H9 (cell line): Measurements from ENCODE around the gene SYDE1. TPM values are rescaled to one million over a fixed set of nuclear protein-coding genes. Genes with fewer than 3 reads are reported as not detected.

ENCODE experiments used
- DNase-seq: peaks from one replicate; pipeline ENCODE4 v3.0.0-alpha.2; 2017
- H2AFZ ChIP-seq: one replicate; pipeline ENCODE4 v1.6.1; 2013; ENCODE audit warnings: mild to moderate bottlenecking, low read length, control low read depth, moderate library complexity
- H2AK5ac ChIP-seq: 2 replicates; pipeline ENCODE4 v1.6.1; 2013; ENCODE audit warnings: low read length, control low read depth, mixed read lengths; ENCODE audit not compliant: insufficient read length
- H2BK120ac ChIP-seq: one replicate; pipeline ENCODE4 v1.6.1; 2013; ENCODE audit warnings: low read depth, mild to moderate bottlenecking, low read length, control low read depth, inconsistent platforms; ENCODE audit not compliant: poor library complexity, severe bottlenecking
- H2BK12ac ChIP-seq: 2 replicates; pipeline ENCODE4 v1.6.1; 2013; ENCODE audit warnings: low read length, control low read depth, mixed read lengths, low read depth; ENCODE audit not compliant: insufficient read length
- H2BK15ac ChIP-seq: 2 replicates; pipeline ENCODE4 v1.6.1; 2013; ENCODE audit warnings: low read depth, low read length, control low read depth
- H2BK20ac ChIP-seq: one replicate; pipeline ENCODE4 v1.6.1; 2013; ENCODE audit warnings: low read depth, mild to moderate bottlenecking, low read length, control low read depth, inconsistent platforms; ENCODE audit not compliant: poor library complexity, severe bottlenecking
- H2BK5ac ChIP-seq: 2 replicates; pipeline ENCODE4 v1.6.1; 2013; ENCODE audit warnings: low read length, control low read depth, mixed read lengths; ENCODE audit not compliant: insufficient read length
- H3K14ac ChIP-seq: 2 replicates; pipeline ENCODE4 v1.6.1; 2013; ENCODE audit warnings: low read length, control low read depth; ENCODE audit not compliant: insufficient read depth
- H3K18ac ChIP-seq: 2 replicates; pipeline ENCODE4 v1.6.1; 2013; ENCODE audit warnings: low read depth, mild to moderate bottlenecking, mixed read lengths, low read length, control low read depth; ENCODE audit not compliant: insufficient read length
- H3K23ac ChIP-seq: 2 replicates; pipeline ENCODE4 v1.6.1; 2013; ENCODE audit warnings: low read length, control low read depth, mixed read lengths, low read depth; ENCODE audit not compliant: insufficient read length
- H3K23me2 ChIP-seq: 2 replicates; pipeline ENCODE4 v1.6.1; 2013; ENCODE audit warnings: low read depth, mild to moderate bottlenecking, mixed read lengths, low read length, control low read depth; ENCODE audit not compliant: insufficient read length, poor library complexity, severe bottlenecking
- H3K27ac ChIP-seq: 2 replicates; pipeline ENCODE4 v1.5.1; 2013; ENCODE audit warnings: low read length, control low read depth, mixed read lengths, low read depth; ENCODE audit not compliant: insufficient read length
- H3K27me3 ChIP-seq: 2 replicates; pipeline ENCODE4 v1.6.1; 2013; ENCODE audit warnings: low read length, control low read depth, inconsistent platforms; ENCODE audit not compliant: insufficient read depth
- H3K4ac ChIP-seq: 2 replicates; pipeline ENCODE4 v1.6.1; 2013; ENCODE audit warnings: low read depth, mild to moderate bottlenecking, control low read depth, inconsistent platforms, low read length, moderate library complexity
- H3K4me1 ChIP-seq: 2 replicates; pipeline ENCODE4 v1.6.1; 2013; ENCODE audit warnings: low read length, control low read depth, inconsistent platforms; ENCODE audit not compliant: insufficient read depth
- H3K4me2 ChIP-seq: 2 replicates; pipeline ENCODE4 v1.6.1; 2013; ENCODE audit warnings: low read length, control low read depth, mixed read lengths; ENCODE audit not compliant: insufficient read length, insufficient read depth
- H3K56ac ChIP-seq: 2 replicates; pipeline ENCODE4 v1.6.1; 2013; ENCODE audit warnings: low read depth, mild to moderate bottlenecking, mixed read lengths, low read length, control low read depth; ENCODE audit not compliant: insufficient read length
- H3K79me1 ChIP-seq: 2 replicates; pipeline ENCODE4 v1.6.1; 2013; ENCODE audit warnings: low read depth, mild to moderate bottlenecking, moderate library complexity, low read length, control low read depth, inconsistent platforms; ENCODE audit not compliant: insufficient read depth, poor library complexity, severe bottlenecking
- H3K79me2 ChIP-seq: 2 replicates; pipeline ENCODE4 v1.6.1; 2013; ENCODE audit warnings: low read length, control low read depth, inconsistent platforms; ENCODE audit not compliant: insufficient read depth
- H3K9ac ChIP-seq: 2 replicates; pipeline ENCODE4 v1.6.1; 2013; ENCODE audit warnings: low read length, control low read depth, mixed read lengths; ENCODE audit not compliant: insufficient read length; ENCODE audit errors: extremely low read depth
- H3K9me3 ChIP-seq: one replicate; pipeline ENCODE4 v1.6.1; 2013; ENCODE audit warnings: low read depth, low read length, inconsistent platforms; ENCODE audit not compliant: control insufficient read depth
- H3T11ph ChIP-seq: one replicate; pipeline ENCODE4 v1.6.1; 2013; ENCODE audit warnings: mild to moderate bottlenecking, low read length, control low read depth, inconsistent platforms
- H4K20me1 ChIP-seq: one replicate; pipeline ENCODE4 v1.6.1; 2013; ENCODE audit not compliant: control insufficient read depth, insufficient read length, insufficient read depth
- H4K5ac ChIP-seq: 2 replicates; pipeline ENCODE4 v1.6.1; 2013; ENCODE audit warnings: low read depth, mild to moderate bottlenecking, mixed read lengths, low read length, control low read depth; ENCODE audit not compliant: insufficient read length
- H4K8ac ChIP-seq: replicated peaks from 2 replicates; pipeline ENCODE4 v1.6.1; 2013; ENCODE audit warnings: low read length, control low read depth, mixed read lengths, low read depth; ENCODE audit not compliant: insufficient read length
- H4K91ac ChIP-seq: 2 replicates; pipeline ENCODE4 v1.6.1; 2013; ENCODE audit warnings: low read depth, mild to moderate bottlenecking, moderate library complexity, mixed read lengths, low read length, control low read depth; ENCODE audit not compliant: insufficient read length
- H3K27ac Mint-ChIP-seq, 3 experiments: 2 replicates in 2 of 3; 3 replicates in 1 of 3; pipeline ENCODE4 v1.8.0; 2020 to 2021; ENCODE audit warnings: mixed read lengths in 3 of 3, mild to moderate bottlenecking in 1 of 3, moderate library complexity in 1 of 3
- H3K27me3 Mint-ChIP-seq: 2 replicates; pipeline ENCODE4 v1.8.0; 2021; ENCODE audit warnings: low read depth, mild to moderate bottlenecking, moderate library complexity, mixed read lengths
- H3K36me3 Mint-ChIP-seq, 3 experiments: 2 replicates in 2 of 3; 3 replicates in 1 of 3; pipeline ENCODE4 v1.8.0; 2020 to 2021; ENCODE audit warnings: low read depth in 3 of 3, mixed read lengths in 3 of 3; ENCODE audit not compliant: insufficient read depth in 1 of 3
- H3K4me1 Mint-ChIP-seq, 2 experiments: 2 replicates each; pipeline ENCODE4 v1.8.0; 2020; ENCODE audit warnings: mixed read lengths in 2 of 2
- H3K4me3 Mint-ChIP-seq, 2 experiments: 2 replicates in 1 of 2; 3 replicates in 1 of 2; pipeline ENCODE4 v1.8.0; 2020 to 2021; ENCODE audit warnings: mild to moderate bottlenecking in 2 of 2, mixed read lengths in 2 of 2, moderate library complexity in 1 of 2
- H3K9me3 Mint-ChIP-seq, 2 experiments: 2 replicates in 1 of 2; 3 replicates in 1 of 2; pipeline ENCODE4 v1.8.0; 2020; ENCODE audit warnings: mild to moderate bottlenecking in 2 of 2, mixed read lengths in 2 of 2, moderate library complexity in 1 of 2
- WGBS: extraction: QIAGEN DNeasy Blood & Tissue Kit; methylation state at CpG from one replicate; pipeline ENCODE4 v1.1.7; 2013; ENCODE audit warnings: missing lambda C conversion rate, low lambda C conversion rate, mixed read lengths; ENCODE audit not compliant: insufficient read length; ENCODE audit errors: extremely low coverage; 5-methylcytosine and 5-hydroxymethylcytosine counted together
- total RNA-seq: library from RNA; stranded (reverse); gene quantifications from 2 replicates; pipeline ENCODE4 v1.2.1, GENCODE V29; 2021
- TF ChIP-seq, protein P1 (sequence below): fragments of 200-600 bp; sonication (generic); conservative IDR thresholded peaks from 3 replicates; pipeline ENCODE4 v1.8.0; 2021; ENCODE audit warnings: antibody characterized with exemption, mild to moderate bottlenecking

SYDE1 gene
- total RNA-seq, 1 experiment from 2014 or later: 21.4 TPM

DNA sequence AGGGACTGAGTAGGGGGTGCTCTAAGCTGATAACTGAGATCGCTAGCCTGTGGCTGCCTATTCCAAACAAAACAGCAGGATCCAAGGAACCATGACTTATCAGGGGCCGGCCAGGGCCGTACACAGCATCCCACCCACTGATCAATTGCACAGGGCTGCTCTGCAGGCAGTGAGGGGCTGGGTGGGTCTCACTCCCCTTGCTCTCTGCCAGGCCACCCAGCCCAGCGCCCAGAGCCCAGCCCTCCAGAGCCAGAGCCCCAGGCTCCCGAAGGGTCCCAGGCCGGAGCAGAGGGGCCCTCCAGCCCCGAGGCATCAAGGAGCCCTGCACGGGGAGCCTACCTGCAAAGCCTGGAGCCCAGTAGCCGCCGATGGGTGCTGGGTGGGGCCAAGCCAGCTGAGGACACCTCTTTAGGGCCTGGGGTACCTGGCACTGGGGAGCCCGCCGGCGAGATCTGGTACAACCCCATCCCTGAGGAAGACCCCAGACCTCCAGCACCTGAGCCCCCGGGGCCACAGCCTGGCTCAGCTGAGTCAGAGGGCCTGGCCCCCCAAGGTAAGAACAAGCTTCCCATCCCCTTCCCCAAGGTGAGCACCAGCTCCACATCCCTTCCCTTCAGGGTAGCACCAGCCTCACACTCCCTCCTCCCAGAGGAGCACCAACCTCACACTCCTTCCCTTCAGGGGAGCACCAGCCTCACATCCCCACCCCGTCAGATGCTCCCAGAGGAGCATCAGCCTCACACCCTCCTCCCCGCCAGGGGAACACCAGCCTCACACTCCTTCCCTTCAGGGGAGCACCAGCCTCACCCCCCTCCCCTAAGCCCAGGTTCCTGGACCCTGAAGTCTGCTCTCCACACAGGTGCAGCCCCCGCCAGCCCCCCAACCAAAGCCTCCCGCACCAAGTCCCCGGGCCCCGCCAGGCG lies 1.9 kb downstream of the SYDE1 start:
- no peak overlapping the region for H3K4ac ChIP-seq
- H2AFZ ChIP-seq: no peak overlapping the region
- no peak overlapping the region for H4K91ac ChIP-seq
- no peaks in the 10 kb centered on the region for H3K79me2 ChIP-seq
- no peak overlapping the region for H2BK5ac ChIP-seq
- H4K20me1 ChIP-seq: no peaks in the 10 kb centered on the region
- no peaks in the 10 kb centered on the region for H3K79me1 ChIP-seq
- H3T11ph ChIP-seq: no peak overlapping the region
- peaks cover 5 to 11% of the 10 kb centered on the region in 2 experiments for H3K9me3 Mint-ChIP-seq
- H3K4me1 ChIP-seq: no peaks in the 10 kb centered on the region; the same call in 1 of the 2 replicates
- no peak overlapping the region for H2AK5ac ChIP-seq
- H3K4me1 Mint-ChIP-seq: peaks cover 15 to 17% of the 10 kb centered on the region in 2 experiments
- no peak overlapping the region for H2BK15ac ChIP-seq
- no peaks in the 10 kb centered on the region for H3K27me3 ChIP-seq
- no peak overlapping the region for H3K18ac ChIP-seq
- H2BK12ac ChIP-seq: no peak overlapping the region
- TF ChIP-seq, protein P1, sequence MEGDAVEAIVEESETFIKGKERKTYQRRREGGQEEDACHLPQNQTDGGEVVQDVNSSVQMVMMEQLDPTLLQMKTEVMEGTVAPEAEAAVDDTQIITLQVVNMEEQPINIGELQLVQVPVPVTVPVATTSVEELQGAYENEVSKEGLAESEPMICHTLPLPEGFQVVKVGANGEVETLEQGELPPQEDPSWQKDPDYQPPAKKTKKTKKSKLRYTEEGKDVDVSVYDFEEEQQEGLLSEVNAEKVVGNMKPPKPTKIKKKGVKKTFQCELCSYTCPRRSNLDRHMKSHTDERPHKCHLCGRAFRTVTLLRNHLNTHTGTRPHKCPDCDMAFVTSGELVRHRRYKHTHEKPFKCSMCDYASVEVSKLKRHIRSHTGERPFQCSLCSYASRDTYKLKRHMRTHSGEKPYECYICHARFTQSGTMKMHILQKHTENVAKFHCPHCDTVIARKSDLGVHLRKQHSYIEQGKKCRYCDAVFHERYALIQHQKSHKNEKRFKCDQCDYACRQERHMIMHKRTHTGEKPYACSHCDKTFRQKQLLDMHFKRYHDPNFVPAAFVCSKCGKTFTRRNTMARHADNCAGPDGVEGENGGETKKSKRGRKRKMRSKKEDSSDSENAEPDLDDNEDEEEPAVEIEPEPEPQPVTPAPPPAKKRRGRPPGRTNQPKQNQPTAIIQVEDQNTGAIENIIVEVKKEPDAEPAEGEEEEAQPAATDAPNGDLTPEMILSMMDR: no peak
- H3K23me2 ChIP-seq: peaks cover 10% of the 10 kb centered on the region
- WGBS: no CpG with 5 or more reads among the region's 21 CpGs
- H3K9me3 ChIP-seq: no peaks in the 10 kb centered on the region
- H2BK20ac ChIP-seq: no peak overlapping the region
- H3K27me3 Mint-ChIP-seq: peaks cover 1% of the 10 kb centered on the region; the same call in 1 of the 2 replicates
- H3K27ac ChIP-seq: no peak overlapping the region
- H3K27ac Mint-ChIP-seq: peak overlapping the region; percentile 62 to 91 (median 80); a peak in 4 of 7 replicates
- DNase-seq: no peak
- H3K23ac ChIP-seq: no peak overlapping the region
- peak overlapping the region; percentile 73 for H3K4me2 ChIP-seq
- peaks cover 23 to 43% (median 43%) of the 10 kb centered on the region in 3 experiments for H3K36me3 Mint-ChIP-seq
- no peak overlapping the region for H4K5ac ChIP-seq
- no peak overlapping the region for H2BK120ac ChIP-seq
- no peak overlapping the region for H3K14ac ChIP-seq
- H3K4me3 Mint-ChIP-seq: peak overlapping the region in 1 of 2 experiments; percentile 78; a peak in 3 of 5 replicates
- no peak overlapping the region for H3K56ac ChIP-seq
- H4K8ac ChIP-seq: no peak overlapping the region
- no peak overlapping the region for H3K9ac ChIP-seq
